GM19452 (cell line): ENCODE results near the gene DARS2.
"Not testable (repeated sequence)": the region's sequence is repeated elsewhere in the genome, so short reads cannot be mapped to it uniquely, and the experiment has no call there.

Source experiments
- ATAC-seq: cut with Tn5 transposase; IDR thresholded peaks from one replicate; pipeline ENCODE4 v1.9.1; 2021; ENCODE audit not compliant: unreplicated experiment

Gene DARS2, protein sequence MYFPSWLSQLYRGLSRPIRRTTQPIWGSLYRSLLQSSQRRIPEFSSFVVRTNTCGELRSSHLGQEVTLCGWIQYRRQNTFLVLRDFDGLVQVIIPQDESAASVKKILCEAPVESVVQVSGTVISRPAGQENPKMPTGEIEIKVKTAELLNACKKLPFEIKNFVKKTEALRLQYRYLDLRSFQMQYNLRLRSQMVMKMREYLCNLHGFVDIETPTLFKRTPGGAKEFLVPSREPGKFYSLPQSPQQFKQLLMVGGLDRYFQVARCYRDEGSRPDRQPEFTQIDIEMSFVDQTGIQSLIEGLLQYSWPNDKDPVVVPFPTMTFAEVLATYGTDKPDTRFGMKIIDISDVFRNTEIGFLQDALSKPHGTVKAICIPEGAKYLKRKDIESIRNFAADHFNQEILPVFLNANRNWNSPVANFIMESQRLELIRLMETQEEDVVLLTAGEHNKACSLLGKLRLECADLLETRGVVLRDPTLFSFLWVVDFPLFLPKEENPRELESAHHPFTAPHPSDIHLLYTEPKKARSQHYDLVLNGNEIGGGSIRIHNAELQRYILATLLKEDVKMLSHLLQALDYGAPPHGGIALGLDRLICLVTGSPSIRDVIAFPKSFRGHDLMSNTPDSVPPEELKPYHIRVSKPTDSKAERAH

GRCh38 chr1:173824315-173825081, at the start of gene DARS2, which contains the start of gene CENPL:
Gene DARS2, plus strand, starts transcription at chr1:173824673. Its CDS starts 557 bp downstream, at chr1:173825230.
Gene CENPL, minus strand, starts transcription at chr1:173824883. Its CDS starts 13,584 bp downstream, at chr1:173811299.
- peak; percentile 83 for ATAC-seq

DNA sequence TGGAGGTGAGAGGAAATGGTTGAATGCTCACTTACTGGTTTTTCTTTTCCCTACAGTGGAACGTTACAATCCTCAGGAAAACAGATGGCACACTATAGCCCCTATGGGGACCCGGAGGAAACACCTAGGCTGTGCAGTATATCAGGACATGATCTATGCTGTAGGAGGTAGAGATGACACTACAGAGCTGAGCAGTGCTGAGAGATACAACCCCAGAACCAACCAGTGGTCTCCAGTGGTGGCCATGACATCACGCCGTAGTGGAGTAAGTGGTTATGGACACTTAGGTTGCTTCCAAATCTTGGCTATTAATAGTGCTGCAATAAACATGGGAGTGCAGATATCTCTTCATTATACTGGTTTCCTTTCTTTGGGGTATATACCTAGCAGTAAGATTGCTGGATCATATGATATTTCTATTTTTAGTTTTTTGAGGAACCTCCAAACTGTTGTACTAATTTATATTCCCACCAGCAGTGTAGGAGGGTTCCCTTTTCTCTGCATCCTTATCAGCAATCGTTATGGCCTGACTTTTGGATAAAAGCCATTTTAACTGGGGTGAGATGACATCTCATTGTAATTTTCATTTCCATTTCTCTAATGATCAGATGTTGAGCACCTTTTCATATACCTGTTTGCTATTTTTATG, 48.8 kb upstream of the DARS2 start:
- ATAC-seq, result no peak

- no peak for ATAC-seq
Observed at GRCh38 chr1:173779936-173780335, 44.5 kb upstream of the DARS2 start.

- no peak for ATAC-seq
Observed at GRCh38 chr1:173784997-173785396, 39.5 kb upstream of the DARS2 start.

GRCh38 chr1:173789841-173790240, 34.6 kb upstream of the DARS2 start:
- ATAC-seq, result no peak

- no peak for ATAC-seq
Observed at GRCh38 chr1:173798078-173798477, 26.4 kb upstream of the DARS2 start.

DNA sequence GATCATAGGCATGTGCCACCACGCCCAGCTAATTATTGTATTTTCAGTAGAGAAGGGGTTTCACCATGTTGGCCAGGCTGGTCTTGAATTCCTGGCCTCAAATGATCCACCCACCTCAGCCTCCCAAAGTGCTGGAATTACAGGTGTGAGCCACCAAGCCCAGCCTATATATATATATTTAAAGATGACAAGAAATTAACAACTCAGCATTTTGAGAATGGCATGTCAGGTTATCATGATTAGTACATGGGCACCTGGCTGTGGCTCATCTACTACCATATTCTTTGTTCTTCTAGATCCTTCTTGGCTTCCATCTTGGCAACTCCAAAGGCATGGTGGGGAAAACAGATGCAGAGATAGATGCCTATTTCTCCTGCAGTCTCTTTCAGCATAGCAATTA, 24.5 kb upstream of the DARS2 start:
- ATAC-seq, result not testable (repeated sequence)

DNA sequence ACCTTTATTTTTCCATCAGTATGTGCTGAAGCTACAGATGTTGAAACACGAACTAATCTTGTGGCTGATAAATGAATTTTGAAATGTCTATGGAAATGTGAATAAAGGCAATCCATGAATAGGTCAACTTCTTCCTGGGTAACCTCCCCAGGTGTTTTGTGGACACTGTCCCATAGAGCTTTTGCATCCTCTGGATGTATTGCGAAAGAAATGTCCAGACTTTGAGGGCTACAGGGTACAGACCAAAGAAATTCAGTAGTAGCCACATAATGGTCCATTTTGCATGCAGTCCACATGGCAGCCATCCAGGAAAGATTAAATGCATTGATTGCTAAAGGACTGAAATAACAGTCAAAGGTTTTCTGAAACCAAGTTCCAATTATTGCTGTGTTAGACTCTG, 21.5 kb upstream of the DARS2 start:
- no peak for ATAC-seq

DNA sequence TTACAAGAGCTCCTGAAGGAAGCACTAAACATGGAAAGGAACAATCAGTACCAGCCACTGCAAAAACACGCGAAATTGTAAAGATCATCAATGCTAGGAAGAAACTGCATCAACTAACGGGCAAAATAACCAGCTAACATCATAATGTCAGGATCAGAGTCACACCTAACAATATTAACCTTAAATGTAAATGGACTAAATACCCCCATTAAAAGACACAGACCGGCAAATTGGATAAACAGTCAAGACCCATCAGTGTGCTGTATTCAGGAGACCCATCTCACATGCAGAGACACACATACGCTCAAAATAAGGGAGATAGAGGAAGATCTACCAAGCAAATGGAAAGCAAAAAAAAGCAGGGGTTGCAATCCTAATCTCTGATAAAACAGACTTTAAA, 10.8 kb upstream of the DARS2 start:
- ATAC-seq, result not testable (repeated sequence)

DNA sequence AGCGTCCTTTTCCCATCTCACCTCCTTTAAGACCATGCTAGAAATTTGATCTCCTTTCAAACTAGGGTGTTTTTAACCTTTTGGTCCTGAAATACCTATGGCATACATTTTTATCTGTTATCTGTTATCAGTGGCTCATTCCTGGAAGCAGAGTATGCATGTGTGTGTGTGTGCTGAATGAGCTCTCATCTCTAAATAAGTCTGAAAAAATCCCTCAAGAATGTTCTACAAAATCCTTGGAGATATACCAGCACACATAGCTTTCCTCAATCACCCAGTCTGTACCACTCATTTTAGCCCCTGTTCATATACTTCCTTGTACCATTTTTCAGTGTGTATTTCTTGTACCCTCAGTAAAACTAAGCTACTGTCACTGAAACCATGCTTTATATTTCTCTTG, 6.0 kb upstream of the DARS2 start:
- ATAC-seq, result no peak

DNA sequence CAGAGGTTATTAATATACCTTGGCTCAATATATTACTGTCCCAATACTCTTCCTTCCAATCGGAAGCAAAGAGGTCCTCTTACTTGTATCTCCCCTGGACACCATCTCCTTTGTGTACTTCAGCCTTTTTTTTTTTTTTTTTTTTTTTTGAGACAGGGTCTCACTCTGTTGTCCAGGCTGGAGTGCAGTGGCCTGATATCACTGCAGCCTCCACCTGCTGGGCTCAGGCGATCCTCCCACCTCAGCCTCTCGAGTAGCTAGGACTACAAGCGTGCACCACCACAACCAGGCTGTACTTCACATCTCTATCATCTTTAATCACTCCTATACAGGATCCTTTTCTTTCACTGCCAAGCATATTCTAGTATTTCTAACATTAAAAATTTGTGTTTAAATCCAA, 2.8 kb upstream of the DARS2 start:
- no peak for ATAC-seq

GRCh38 chr1:173823781-173824314, 625 bp upstream of the DARS2 start:
- peak; percentile 51 for ATAC-seq

GRCh38 chr1:173827611-173828010, 3.1 kb downstream of the DARS2 start:
- no peak for ATAC-seq

DNA sequence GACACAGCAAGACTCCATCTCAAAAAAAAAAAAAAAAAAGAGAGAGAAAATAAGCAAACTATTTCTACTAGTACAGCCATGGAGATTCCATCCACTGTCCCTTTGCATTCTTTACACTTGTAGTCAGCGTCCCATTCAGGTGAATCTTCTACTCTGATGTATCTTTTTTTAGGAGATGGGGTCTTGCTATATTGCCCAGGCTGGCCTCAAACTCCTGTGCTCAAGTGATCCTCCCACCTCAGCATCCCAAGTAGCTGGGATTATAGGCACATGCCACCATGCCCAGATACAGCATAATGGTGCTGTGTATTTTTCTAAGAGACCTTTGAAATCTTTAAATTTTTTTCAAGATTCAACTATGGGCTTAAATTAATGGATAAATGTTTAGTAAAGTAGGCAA, 8.3 kb downstream of the DARS2 start:
- ATAC-seq, result no peak

DNA sequence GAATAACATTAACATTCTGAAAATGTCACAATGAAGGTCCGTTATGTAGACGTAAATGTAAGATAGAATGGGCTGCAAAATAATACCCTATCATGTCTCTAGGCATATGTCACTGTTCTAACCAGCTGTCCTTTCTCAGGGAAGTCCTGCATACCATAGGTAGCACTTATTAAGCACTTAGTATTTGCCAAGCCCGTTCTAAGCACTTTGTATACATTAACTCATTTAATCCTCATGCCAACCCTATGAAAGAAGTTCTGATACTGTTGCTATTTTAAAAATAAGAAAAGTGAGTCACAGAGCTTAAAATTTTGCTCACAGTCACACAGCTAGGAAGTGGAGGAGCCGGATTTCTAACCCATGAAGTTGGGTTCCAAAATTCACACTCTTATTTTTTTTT, 27.6 kb downstream of the DARS2 start:
- ATAC-seq, result no peak

GRCh38 chr1:173853074-173853473, 28.6 kb downstream of the DARS2 start:
- ATAC-seq, result no peak

GRCh38 chr1:173856014-173856413, 31.5 kb downstream of the DARS2 start:
- ATAC-seq, result no peak

DNA sequence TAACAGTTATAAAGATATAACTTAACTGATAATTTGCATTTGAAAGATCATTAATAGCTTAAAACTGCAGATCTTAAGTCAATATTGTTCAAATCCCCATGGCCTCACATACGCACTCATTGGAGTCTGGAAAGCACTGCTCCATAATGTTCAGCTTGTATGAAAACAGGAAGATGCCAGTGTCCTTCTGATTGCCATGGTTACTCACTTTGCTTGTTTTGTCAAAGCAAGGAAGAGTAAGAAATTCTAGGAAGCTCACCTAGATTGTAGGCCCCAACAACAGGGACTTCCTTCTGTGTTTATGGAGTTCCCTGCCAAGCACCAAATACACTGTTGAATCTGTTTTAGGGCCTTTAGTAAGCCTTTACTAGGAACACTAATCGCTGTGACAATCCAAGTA, 32.4 kb downstream of the DARS2 start:
- ATAC-seq, result no peak

GRCh38 chr1:173857363-173857917, 33.0 kb downstream of the DARS2 start:
- no peak for ATAC-seq

GRCh38 chr1:173859547-173859946, 35.1 kb downstream of the DARS2 start:
- ATAC-seq, result not testable (repeated sequence)

DNA sequence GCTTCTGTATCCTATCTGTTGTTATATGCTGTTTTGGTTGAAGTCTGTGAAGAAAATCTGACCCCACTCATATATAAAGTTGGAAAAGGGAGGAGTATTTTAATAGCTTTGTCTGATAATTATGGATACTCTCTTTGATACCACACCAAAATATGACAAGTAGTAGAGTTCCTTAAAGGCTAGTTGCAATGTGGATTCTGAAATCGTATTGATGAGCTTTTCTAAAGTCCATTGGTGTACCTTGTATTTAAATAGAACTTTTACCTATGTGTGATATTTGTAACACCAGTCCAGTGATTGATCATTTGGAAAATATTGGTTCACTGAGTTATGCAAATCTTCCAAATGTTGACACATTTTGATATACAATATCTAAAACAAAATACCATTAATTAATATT, 35.6 kb downstream of the DARS2 start:
- no peak for ATAC-seq
